Right atrium auricular region (tissue), 2 donors: Measurements from ENCODE around the gene RPL36. TPM values are rescaled to one million over a fixed set of nuclear protein-coding genes. Genes with fewer than 3 reads are reported as not detected.
"Not testable (repeated sequence)": the region's sequence is repeated elsewhere in the genome, so short reads cannot be mapped to it uniquely, and the experiment has no call there.

ENCODE experiments used
- DNase-seq: peaks from one replicate; pipeline ENCODE4 v3.0.0-alpha.2; 2019; ENCODE audit warnings: low spot score
- H3K27ac ChIP-seq, 2 donors: fragments of 200-600 bp; sonication (generic); 1 replicate in 1 of 2; 2 replicates in 1 of 2; pipeline ENCODE4 v1.5.1; 2016 to 2019
- H3K27me3 ChIP-seq, 2 donors: fragments of 200-600 bp; sonication (generic); one replicate each; pipeline versions ENCODE4 v1.5.1 to v1.6.0; 2017 to 2019
- H3K36me3 ChIP-seq: fragments of 200-600 bp; sonication (generic); one replicate; pipeline ENCODE4 v1.5.1; 2016
- H3K4me1 ChIP-seq, 2 donors: fragments of 200-600 bp; sonication (generic); one replicate each; pipeline versions ENCODE4 v1.5.1 to v1.6.0; 2017 to 2019
- H3K4me3 ChIP-seq, 2 donors: fragments of 200-600 bp; sonication (generic); 1 replicate in 1 of 2; 2 replicates in 1 of 2; pipeline ENCODE4 v1.5.1; 2017 to 2019; ENCODE audit warnings: mild to moderate bottlenecking in 1 of 2, moderate library complexity in 1 of 2
- H3K9me3 ChIP-seq, 2 donors: fragments of 200-600 bp; sonication (generic); one replicate each; pipeline ENCODE4 v1.5.1; 2019
- CTCF ChIP-seq, 2 donors: fragments of 200-600 bp; sonication (generic); IDR thresholded peaks; one replicate each; pipeline ENCODE4 v1.5.1; 2019; ENCODE audit warnings: antibody characterized with exemption in 2 of 2
- total RNA-seq, 2 donors: library from RNA; depleted of rRNA; stranded (reverse); fragments of >200 nt; gene quantifications; one replicate each; pipeline ENCODE4 v1.1.0, GENCODE V29; 2016

Gene RPL36
- total RNA-seq, 2 donors from 2014 or later = 222 to 483 TPM

- Histone ChIP-seq H3K9me3 (no peaks in the 10 kb centered on the region), H3K4me3 (peak overlapping the region; percentile 34 to 59), H3K36me3 (peaks cover 11% of the 10 kb centered on the region), H3K27ac (peak overlapping the region; percentile 59 to 71), H3K27me3 (no peaks in the 10 kb centered on the region), H3K4me1 (peaks cover 0 to 29% of the 10 kb centered on the region in 2 donors)
- no peak for DNase-seq
- TF ChIP-seq CTCF (IDR thresholded peaks at IDR 0.05) = peak in 1 of 2 donors; percentile 5
Observed at GRCh38 chr19:5687360-5688198, 2.5 kb upstream of the RPL36 start.

DNA sequence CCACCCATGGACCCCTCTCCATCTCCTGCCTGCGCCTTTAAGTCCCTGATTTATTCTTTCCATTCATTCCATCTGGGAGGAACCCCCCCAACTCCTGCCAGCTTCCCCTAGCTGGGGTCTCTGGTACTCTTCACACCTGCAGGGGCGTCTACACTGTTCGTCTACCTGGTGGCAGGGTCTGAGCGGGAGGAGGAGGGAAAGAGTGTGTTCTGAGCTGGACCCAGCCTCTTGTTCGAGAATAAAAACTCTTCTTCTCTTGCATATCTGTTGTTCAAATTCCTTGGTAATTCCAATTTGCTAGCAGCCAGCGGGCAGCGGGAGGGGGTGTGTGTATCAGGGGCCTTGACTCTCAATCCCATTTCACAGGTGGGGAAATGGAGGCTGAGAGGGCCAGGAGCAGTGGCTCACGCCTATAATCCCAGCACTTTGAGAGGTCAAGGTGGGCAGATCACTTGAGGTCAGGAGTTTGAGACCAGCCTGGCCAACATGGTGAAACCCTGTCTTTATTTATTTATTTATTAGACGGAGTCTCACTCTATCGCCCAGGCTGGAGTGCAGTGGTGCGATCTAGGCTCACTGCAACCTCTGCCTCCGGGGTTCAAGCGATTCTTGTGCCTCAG is 1.7 kb upstream of the RPL36 start:
- Histone ChIP-seq H3K36me3 (peaks cover 19% of the 10 kb centered on the region), H3K4me1 (peaks cover 0 to 34% of the 10 kb centered on the region in 2 donors)
- not testable (repeated sequence) for H3K9me3 ChIP-seq, H3K27ac ChIP-seq, H3K27me3 ChIP-seq, H3K4me3 ChIP-seq, DNase-seq

- H3K27me3 ChIP-seq = no peaks in the 10 kb centered on the region
- peak overlapping the region; percentile 79 to 95 for H3K27ac ChIP-seq
- peak; percentile 79 for DNase-seq
- no peaks in the 10 kb centered on the region for H3K9me3 ChIP-seq
- H3K36me3 ChIP-seq = peaks cover 47% of the 10 kb centered on the region
- peaks cover 0 to 33% of the 10 kb centered on the region in 2 donors for H3K4me1 ChIP-seq
- TF ChIP-seq CTCF (IDR thresholded peaks at IDR 0.05) = no peak
- peak overlapping the region; percentile 67 to 78 for H3K4me3 ChIP-seq
Observed at GRCh38 chr19:5690955-5691821, 1.1 kb downstream of the RPL36 start.

DNA sequence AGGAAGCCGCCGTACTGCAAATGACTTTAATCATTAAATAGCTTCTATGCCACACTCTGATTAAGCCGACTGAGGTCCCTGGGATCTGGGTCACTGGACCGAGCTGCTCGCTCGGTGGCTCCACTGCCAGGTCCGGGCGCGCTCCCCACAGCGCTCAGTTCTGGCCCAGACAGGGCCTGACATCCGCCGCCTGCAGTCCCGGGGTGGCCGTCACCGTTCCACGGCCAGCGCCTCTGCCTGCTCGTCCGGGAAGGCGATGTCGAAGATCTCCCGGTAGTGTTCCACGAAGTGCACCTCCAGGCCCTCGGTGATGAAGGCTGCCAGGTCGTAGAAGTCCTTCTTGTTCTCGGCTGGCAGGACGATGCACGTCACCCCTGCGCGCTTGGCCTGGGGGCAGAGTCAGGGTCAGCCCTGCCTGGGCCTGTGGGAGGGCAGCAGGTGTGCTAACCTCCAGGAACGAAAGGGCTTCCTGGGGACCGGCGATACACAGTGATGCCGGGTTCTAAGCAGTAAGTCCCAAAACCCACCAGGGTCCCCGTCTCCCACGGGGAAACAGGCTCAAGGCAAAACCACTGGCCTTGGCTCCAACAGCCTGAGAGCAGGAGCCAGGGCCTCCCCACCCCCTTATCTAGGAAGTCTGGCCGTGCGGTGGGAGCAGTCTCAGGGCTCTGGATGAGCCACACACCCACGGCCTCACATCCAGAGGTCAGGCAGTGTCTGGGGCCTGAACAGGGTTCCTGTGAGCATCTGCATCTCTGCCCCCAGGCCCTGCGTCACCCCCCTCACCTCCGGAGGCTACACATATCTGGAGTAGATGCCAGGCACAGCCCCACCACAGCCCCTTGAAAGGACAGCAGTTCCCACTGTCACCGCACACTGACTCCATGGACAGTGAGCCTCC is 2.0 kb downstream of the RPL36 start:
- no peak for DNase-seq
- Histone ChIP-seq H3K27me3 (no peaks in the 10 kb centered on the region), H3K27ac (peak overlapping the region; percentile 79 to 95), H3K9me3 (no peaks in the 10 kb centered on the region), H3K36me3 (peaks cover 56% of the 10 kb centered on the region), H3K4me3 (peak overlapping the region; percentile 67 to 78), H3K4me1 (peaks cover 0 to 29% of the 10 kb centered on the region in 2 donors)
- no peak for TF ChIP-seq CTCF (IDR thresholded peaks at IDR 0.05)

DNA sequence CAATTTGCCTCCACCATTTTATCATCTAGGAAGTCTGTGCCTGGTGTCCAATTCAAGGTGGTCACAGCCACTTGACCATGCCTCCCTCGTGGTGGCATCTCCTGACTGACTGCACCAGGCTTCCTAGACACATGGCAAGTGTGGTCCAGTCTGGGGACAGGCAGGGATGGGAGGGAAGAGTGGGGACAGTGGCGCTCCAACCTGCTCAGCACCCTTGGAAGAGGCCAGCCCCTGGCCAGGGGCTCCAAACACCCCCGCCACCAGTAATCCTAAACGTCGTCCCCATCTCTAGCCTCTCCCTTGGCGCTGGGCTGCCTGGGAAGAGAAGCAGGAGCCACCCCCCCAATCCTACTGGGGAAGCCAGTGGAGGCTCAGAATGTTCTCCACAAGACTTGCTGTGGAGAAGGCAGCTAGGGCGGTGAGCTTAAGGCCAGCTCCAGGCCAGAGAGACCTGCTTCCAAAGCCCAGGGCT is 2.7 kb downstream of the RPL36 start:
- Histone ChIP-seq H3K36me3 (peaks cover 60% of the 10 kb centered on the region), H3K4me3 (no peak overlapping the region), H3K9me3 (no peaks in the 10 kb centered on the region), H3K27ac (no peak overlapping the region), H3K4me1 (peaks cover 0 to 24% of the 10 kb centered on the region in 2 donors), H3K27me3 (no peaks in the 10 kb centered on the region)
- DNase-seq = no peak
- no peak for TF ChIP-seq CTCF (IDR thresholded peaks at IDR 0.05)
